ENCODE results near the gene C14orf132. TPM values are rescaled to one million over a fixed set of nuclear protein-coding genes. Genes with fewer than 3 reads are reported as not detected.
A peak's percentile ranks its signal among the peaks of the same experiment; 100 is the strongest.

Gene C14orf132
- total and polyA plus RNA-seq, 9 donors, result 13.6 to 26.6 (median 18.5) TPM

- DNase-seq, result no peak
- Histone ChIP-seq H3K36me3 (ENCODE audit: control insufficient read depth, insufficient read depth, low read length) (no peaks in the 10 kb centered on the region), H3K27ac (ENCODE audit: low read length) (no peak overlapping the region), H3K27me3 (ENCODE audit: control insufficient read depth, insufficient read depth, low read length) (no peaks in the 10 kb centered on the region), H3K4me1 (ENCODE audit: control insufficient read depth, insufficient read depth, low read length) (peaks cover 5% of the 10 kb centered on the region), H3K9me3 (replicated peaks; ENCODE audit: control insufficient read depth, low read depth, low read length) (no peaks in the 10 kb centered on the region), H3K4me3 (ENCODE audit: low read length) (no peak overlapping the region)
- WGBS (ENCODE audit: insufficient coverage), result 70% methylated on average over 1 of the region's 6 CpGs
Measured at GRCh38 chr14:96081224-96081623, 42.1 kb downstream of the C14orf132 start.

GRCh38 chr14:96081767-96082400 is 42.7 kb downstream of the C14orf132 start:
- Histone ChIP-seq H3K4me3 (ENCODE audit: low read length) (no peak overlapping the region), H3K4me1 (ENCODE audit: control insufficient read depth, insufficient read depth, low read length) (peaks cover 5% of the 10 kb centered on the region), H3K9me3 (replicated peaks; ENCODE audit: control insufficient read depth, low read depth, low read length) (no peaks in the 10 kb centered on the region), H3K27ac (ENCODE audit: low read length) (no peak overlapping the region), H3K27me3 (ENCODE audit: control insufficient read depth, insufficient read depth, low read length) (no peaks in the 10 kb centered on the region), H3K36me3 (ENCODE audit: control insufficient read depth, insufficient read depth, low read length) (peaks cover 4% of the 10 kb centered on the region)
- WGBS (ENCODE audit: insufficient coverage), result 89% methylated on average over 3 of the region's 10 CpGs
- DNase-seq, result no peak

GRCh38 chr14:96082420-96083300 is 43.5 kb downstream of the C14orf132 start:
- Histone ChIP-seq H3K27ac (ENCODE audit: low read length) (no peak overlapping the region), H3K36me3 (ENCODE audit: control insufficient read depth, insufficient read depth, low read length) (peaks cover 11% of the 10 kb centered on the region), H3K9me3 (replicated peaks; ENCODE audit: control insufficient read depth, low read depth, low read length) (no peaks in the 10 kb centered on the region), H3K4me1 (ENCODE audit: control insufficient read depth, insufficient read depth, low read length) (peaks cover 5% of the 10 kb centered on the region), H3K4me3 (ENCODE audit: low read length) (no peak overlapping the region), H3K27me3 (ENCODE audit: control insufficient read depth, insufficient read depth, low read length) (peaks cover 2% of the 10 kb centered on the region)
- no peak for DNase-seq
- WGBS (ENCODE audit: insufficient coverage), result 96% methylated on average over 5 of the region's 11 CpGs

GRCh38 chr14:96083667-96084320 is 44.6 kb downstream of the C14orf132 start:
- Histone ChIP-seq H3K4me3 (ENCODE audit: low read length) (no peak overlapping the region), H3K9me3 (replicated peaks; ENCODE audit: control insufficient read depth, low read depth, low read length) (no peaks in the 10 kb centered on the region), H3K36me3 (ENCODE audit: control insufficient read depth, insufficient read depth, low read length) (peaks cover 12% of the 10 kb centered on the region), H3K27ac (ENCODE audit: low read length) (no peak overlapping the region), H3K4me1 (ENCODE audit: control insufficient read depth, insufficient read depth, low read length) (peaks cover 5% of the 10 kb centered on the region), H3K27me3 (ENCODE audit: control insufficient read depth, insufficient read depth, low read length) (peaks cover 7% of the 10 kb centered on the region)
- 45% methylated on average over 6 of the region's 10 CpGs for WGBS (ENCODE audit: insufficient coverage)
- no peak for DNase-seq

- Histone ChIP-seq H3K27me3 (ENCODE audit: control insufficient read depth, insufficient read depth, low read length) (peaks cover 9% of the 10 kb centered on the region), H3K27ac (ENCODE audit: low read length) (no peak overlapping the region), H3K9me3 (replicated peaks; ENCODE audit: control insufficient read depth, low read depth, low read length) (no peaks in the 10 kb centered on the region), H3K4me1 (ENCODE audit: control insufficient read depth, insufficient read depth, low read length) (peaks cover 9% of the 10 kb centered on the region), H3K36me3 (ENCODE audit: control insufficient read depth, insufficient read depth, low read length) (peaks cover 12% of the 10 kb centered on the region), H3K4me3 (ENCODE audit: low read length) (no peak overlapping the region)
- 51% methylated on average over 4 of the region's 4 CpGs for WGBS (ENCODE audit: insufficient coverage)
- DNase-seq, result peak; percentile 32
Measured at GRCh38 chr14:96084796-96085195, 45.6 kb downstream of the C14orf132 start.

GRCh38 chr14:96085369-96085768 is 46.2 kb downstream of the C14orf132 start:
- Histone ChIP-seq H3K9me3 (replicated peaks; ENCODE audit: control insufficient read depth, low read depth, low read length) (no peaks in the 10 kb centered on the region), H3K27me3 (ENCODE audit: control insufficient read depth, insufficient read depth, low read length) (peaks cover 9% of the 10 kb centered on the region), H3K36me3 (ENCODE audit: control insufficient read depth, insufficient read depth, low read length) (peaks cover 12% of the 10 kb centered on the region), H3K4me1 (ENCODE audit: control insufficient read depth, insufficient read depth, low read length) (peaks cover 15% of the 10 kb centered on the region), H3K27ac (ENCODE audit: low read length) (no peak overlapping the region), H3K4me3 (ENCODE audit: low read length) (no peak overlapping the region)
- DNase-seq, result no peak
- 82% methylated on average over 6 of the region's 8 CpGs for WGBS (ENCODE audit: insufficient coverage)

- DNase-seq, result no peak
- H3K9me3 ChIP-seq (replicated peaks; ENCODE audit: control insufficient read depth, low read depth, low read length), result no peaks in the 10 kb centered on the region
- peaks cover 12% of the 10 kb centered on the region for H3K36me3 ChIP-seq (ENCODE audit: control insufficient read depth, insufficient read depth, low read length)
- peaks cover 9% of the 10 kb centered on the region for H3K27me3 ChIP-seq (ENCODE audit: control insufficient read depth, insufficient read depth, low read length)
- no peak overlapping the region for H3K4me3 ChIP-seq (ENCODE audit: low read length)
- 91% methylated on average over 1 of the region's 3 CpGs for WGBS (ENCODE audit: insufficient coverage)
- H3K4me1 ChIP-seq (ENCODE audit: control insufficient read depth, insufficient read depth, low read length), result peaks cover 21% of the 10 kb centered on the region
- no peak overlapping the region for H3K27ac ChIP-seq (ENCODE audit: low read length)
Measured at GRCh38 chr14:96086032-96086431, 46.9 kb downstream of the C14orf132 start.

GRCh38 chr14:96086574-96087077 is 47.5 kb downstream of the C14orf132 start:
- Histone ChIP-seq H3K27ac (ENCODE audit: low read length) (no peak overlapping the region), H3K36me3 (ENCODE audit: control insufficient read depth, insufficient read depth, low read length) (peaks cover 12% of the 10 kb centered on the region), H3K4me1 (ENCODE audit: control insufficient read depth, insufficient read depth, low read length) (peaks cover 27% of the 10 kb centered on the region), H3K4me3 (ENCODE audit: low read length) (no peak overlapping the region), H3K27me3 (ENCODE audit: control insufficient read depth, insufficient read depth, low read length) (peaks cover 9% of the 10 kb centered on the region), H3K9me3 (replicated peaks; ENCODE audit: control insufficient read depth, low read depth, low read length) (no peaks in the 10 kb centered on the region)
- no peak for DNase-seq
- WGBS (ENCODE audit: insufficient coverage), result 95% methylated on average over 14 of the region's 18 CpGs

GRCh38 chr14:96088074-96088473 is 48.9 kb downstream of the C14orf132 start:
- Histone ChIP-seq H3K36me3 (ENCODE audit: control insufficient read depth, insufficient read depth, low read length) (peaks cover 12% of the 10 kb centered on the region), H3K4me3 (ENCODE audit: low read length) (no peak overlapping the region), H3K9me3 (replicated peaks; ENCODE audit: control insufficient read depth, low read depth, low read length) (no peaks in the 10 kb centered on the region), H3K4me1 (ENCODE audit: control insufficient read depth, insufficient read depth, low read length) (peaks cover 36% of the 10 kb centered on the region), H3K27ac (ENCODE audit: low read length) (no peak overlapping the region), H3K27me3 (ENCODE audit: control insufficient read depth, insufficient read depth, low read length) (peaks cover 16% of the 10 kb centered on the region)
- DNase-seq, result no peak
- 84% methylated on average over 5 of the region's 7 CpGs for WGBS (ENCODE audit: insufficient coverage)

- H3K9me3 ChIP-seq (replicated peaks; ENCODE audit: control insufficient read depth, low read depth, low read length), result no peaks in the 10 kb centered on the region
- H3K4me3 ChIP-seq (ENCODE audit: low read length), result no peak overlapping the region
- H3K36me3 ChIP-seq (ENCODE audit: control insufficient read depth, insufficient read depth, low read length), result peaks cover 12% of the 10 kb centered on the region
- WGBS (ENCODE audit: insufficient coverage), result 92% methylated on average over 4 of the region's 8 CpGs
- peaks cover 17% of the 10 kb centered on the region for H3K27me3 ChIP-seq (ENCODE audit: control insufficient read depth, insufficient read depth, low read length)
- no peak overlapping the region for H3K27ac ChIP-seq (ENCODE audit: low read length)
- no peak for DNase-seq
- H3K4me1 ChIP-seq (ENCODE audit: control insufficient read depth, insufficient read depth, low read length), result peaks cover 36% of the 10 kb centered on the region
Measured at GRCh38 chr14:96088481-96088880, 49.3 kb downstream of the C14orf132 start.

All from muscle of leg (tissue), 11 donors.